ENCODE data around the gene SLC25A3.

- no peak for TF ChIP-seq POLR2A (IDR thresholded peaks at IDR 0.05)
- no peak for TF ChIP-seq CTCF (IDR thresholded peaks at IDR 0.05)
- no peak for TF ChIP-seq POLR2AphosphoS5 (IDR thresholded peaks at IDR 0.05)
- no peak for TF ChIP-seq EP300 (IDR thresholded peaks at IDR 0.05)
These were observed 2.3 kb upstream of the SLC25A3 start for GRCh38 chr12:98591209-98591608.
